Activated B cell treated with CpG ODN at 0.5 μM for 24 hours (primary cell): ENCODE results near the gene NIT1. TPM values are rescaled to one million over a fixed set of nuclear protein-coding genes. Genes with fewer than 3 reads are reported as not detected.

Experiments used
- ATAC-seq: fragments of 200-7000 bp; cut with Tn5 transposase; one replicate; pipeline ENCODE4 v1.10.0; 2021; ENCODE audit warnings: low read depth, mild to moderate bottlenecking, moderate library complexity
- CTCF ChIA-PET: fragments of 350-600 bp; sonication (Branson Sonifier 250); formaldehyde crosslinking; loops from one replicate; lab custom pipeline; 2021; ENCODE audit warnings: antibody characterized with exemption; lab: Charles Lee
- POLR2A ChIA-PET: fragments of 350-600 bp; sonication (Branson Sonifier 250); formaldehyde crosslinking; loops from one replicate; lab custom pipeline; 2021; ENCODE audit warnings: antibody characterized with exemption; lab: Charles Lee
- DNase-seq: peaks from one replicate; pipeline ENCODE4 v3.0.0; 2022
- H3K27ac Mint-ChIP-seq: one replicate; pipeline ENCODE4 v1.8.0; 2020; ENCODE audit warnings: mixed read lengths
- H3K27me3 Mint-ChIP-seq: one replicate; pipeline ENCODE4 v1.8.0; 2021; ENCODE audit warnings: mixed read lengths
- H3K36me3 Mint-ChIP-seq: one replicate; pipeline ENCODE4 v1.8.0; 2021; ENCODE audit warnings: low read depth, mixed read lengths
- H3K4me1 Mint-ChIP-seq: one replicate; pipeline ENCODE4 v1.8.0; 2021; ENCODE audit warnings: mixed read lengths
- H3K4me3 Mint-ChIP-seq: one replicate; pipeline ENCODE4 v1.8.0; 2020; ENCODE audit warnings: mild to moderate bottlenecking, mixed read lengths
- H3K9me3 Mint-ChIP-seq: one replicate; pipeline ENCODE4 v1.8.0; 2020; ENCODE audit warnings: mixed read lengths
- intact Hi-C: fragments of 100-400 bp; cut with micrococcal nuclease; formaldehyde crosslinking; loops from one replicate; pipeline ENCODE4 v1.15.1; 2024
- total RNA-seq: library from RNA; stranded (reverse); gene quantifications from 2 replicates; pipeline ENCODE4 v1.2.3, GENCODE V29; 2022
- TF ChIP-seq, protein P1 (sequence below): fragments of 200-600 bp; IDR thresholded peaks from one replicate; pipeline ENCODE4 v1.8.0; 2022; ENCODE audit warnings: antibody characterized with exemption, mild to moderate bottlenecking

The NIT1 gene
- total RNA-seq, 1 donor from 2014 or later, result 43.9 TPM

DNA sequence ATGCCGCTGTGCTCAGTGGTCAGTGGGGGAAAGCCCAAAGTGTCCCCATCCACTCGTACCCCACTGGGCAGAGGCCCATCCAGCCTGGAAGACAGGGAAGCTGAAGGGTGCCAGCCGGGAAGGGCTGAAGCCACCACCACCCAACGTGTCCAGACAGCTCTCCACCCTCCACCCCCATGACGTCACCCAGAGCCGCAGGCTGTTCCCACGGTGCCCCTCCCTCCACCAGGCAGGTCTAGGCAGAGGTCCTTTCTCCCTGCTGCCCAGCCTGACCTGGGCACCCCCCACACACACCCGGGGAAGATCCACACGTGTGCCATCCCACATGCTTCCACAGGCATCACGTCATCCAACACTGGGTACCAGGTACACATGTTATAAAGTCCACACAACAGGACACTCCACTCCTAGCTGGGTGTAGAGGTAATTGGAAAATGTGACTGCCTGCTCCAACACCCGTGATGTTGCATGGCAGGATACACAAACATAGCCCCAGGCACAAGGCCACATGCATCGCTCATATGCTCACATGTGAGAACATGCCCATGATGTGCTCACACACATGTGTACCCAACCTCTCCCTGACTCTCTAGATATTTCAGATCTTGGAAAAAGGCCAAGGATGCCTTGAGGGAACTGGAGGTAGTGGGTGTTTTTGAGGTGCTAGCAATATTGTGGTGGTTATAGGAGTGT, 43.1 kb upstream of the NIT1 start:
- TF ChIP-seq, protein P1, sequence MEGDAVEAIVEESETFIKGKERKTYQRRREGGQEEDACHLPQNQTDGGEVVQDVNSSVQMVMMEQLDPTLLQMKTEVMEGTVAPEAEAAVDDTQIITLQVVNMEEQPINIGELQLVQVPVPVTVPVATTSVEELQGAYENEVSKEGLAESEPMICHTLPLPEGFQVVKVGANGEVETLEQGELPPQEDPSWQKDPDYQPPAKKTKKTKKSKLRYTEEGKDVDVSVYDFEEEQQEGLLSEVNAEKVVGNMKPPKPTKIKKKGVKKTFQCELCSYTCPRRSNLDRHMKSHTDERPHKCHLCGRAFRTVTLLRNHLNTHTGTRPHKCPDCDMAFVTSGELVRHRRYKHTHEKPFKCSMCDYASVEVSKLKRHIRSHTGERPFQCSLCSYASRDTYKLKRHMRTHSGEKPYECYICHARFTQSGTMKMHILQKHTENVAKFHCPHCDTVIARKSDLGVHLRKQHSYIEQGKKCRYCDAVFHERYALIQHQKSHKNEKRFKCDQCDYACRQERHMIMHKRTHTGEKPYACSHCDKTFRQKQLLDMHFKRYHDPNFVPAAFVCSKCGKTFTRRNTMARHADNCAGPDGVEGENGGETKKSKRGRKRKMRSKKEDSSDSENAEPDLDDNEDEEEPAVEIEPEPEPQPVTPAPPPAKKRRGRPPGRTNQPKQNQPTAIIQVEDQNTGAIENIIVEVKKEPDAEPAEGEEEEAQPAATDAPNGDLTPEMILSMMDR, result no peak
- H3K4me3 Mint-ChIP-seq, result no peak overlapping the region
- no peak for DNase-seq
- ChIA-PET POLR2A (no interaction called here), CTCF (interaction anchor here (1.6 kb wide), 1 partner anchor 23 kb away, joined by 8 read pairs; no protein-coding TSS in a partner anchor)
- H3K36me3 Mint-ChIP-seq, result peaks cover under 1% of the 10 kb centered on the region
- H3K27me3 Mint-ChIP-seq, result peaks cover 2% of the 10 kb centered on the region
- no peak overlapping the region for H3K27ac Mint-ChIP-seq
- H3K4me1 Mint-ChIP-seq, result peaks cover 17% of the 10 kb centered on the region
- no peaks in the 10 kb centered on the region for H3K9me3 Mint-ChIP-seq
- no peak for ATAC-seq
- intact Hi-C loops, result no loop called here

DNA sequence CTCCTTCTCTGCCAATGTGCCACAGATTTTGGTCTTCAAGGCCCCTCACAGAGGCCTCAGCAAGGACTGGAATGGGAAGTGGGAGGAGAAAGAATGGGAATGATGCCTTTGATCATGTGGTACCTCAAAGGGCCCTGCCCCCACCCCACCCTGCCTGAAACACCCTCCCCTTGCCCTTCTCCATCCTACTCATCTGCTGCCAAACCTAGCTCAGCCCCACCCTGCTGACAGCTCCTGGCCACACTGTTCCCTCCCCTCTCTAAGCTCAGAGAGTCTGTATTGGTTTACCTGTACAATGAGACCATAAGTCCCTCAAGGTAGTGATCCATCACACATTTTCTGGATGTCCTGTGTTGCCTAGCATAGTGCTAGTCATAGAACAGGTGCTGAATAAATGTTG, 41.5 kb upstream of the NIT1 start:
- Mint-ChIP-seq H3K4me3 (no peak overlapping the region), H3K27me3 (peaks cover 2% of the 10 kb centered on the region), H3K27ac (no peak overlapping the region), H3K36me3 (no peaks in the 10 kb centered on the region), H3K4me1 (peaks cover 5% of the 10 kb centered on the region), H3K9me3 (no peaks in the 10 kb centered on the region)
- DNase-seq (no peak), ATAC-seq (no peak)
- POLR2A ChIA-PET, result interaction anchor here (0.7 to 1.8 kb wide), 2 partner anchors 21 to 107 kb away, joined by 3 to 7 read pairs; partner anchors contain the start of gene KLHDC9
- TF ChIP-seq, protein P1, result no peak
- intact Hi-C loops, result loop anchor here (2.0 kb wide), 1 partner anchor 14 kb away; no protein-coding TSS in a partner anchor
- CTCF ChIA-PET, result no interaction called here

DNA sequence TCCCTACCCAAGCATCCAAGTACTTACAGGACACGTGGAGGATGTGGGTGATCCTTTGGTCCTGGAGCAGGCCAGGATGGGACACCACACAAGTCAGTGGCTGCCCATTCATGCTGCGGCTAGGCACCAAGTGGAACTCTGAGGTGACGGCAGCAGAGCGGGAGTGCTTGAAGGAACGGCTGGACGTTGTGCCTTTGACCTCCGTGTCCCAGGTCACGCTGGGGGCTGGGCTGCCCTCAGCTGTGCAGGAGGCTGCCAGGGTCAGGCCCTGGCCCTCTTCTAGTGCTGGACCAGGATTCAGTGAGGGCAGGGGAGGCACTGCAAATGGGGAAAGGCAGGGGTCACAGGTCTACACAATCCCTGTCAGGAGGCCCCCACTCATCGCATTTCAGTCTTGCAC, 40.5 kb upstream of the NIT1 start:
- Mint-ChIP-seq H3K9me3 (no peaks in the 10 kb centered on the region), H3K27me3 (peaks cover 2% of the 10 kb centered on the region), H3K27ac (no peak overlapping the region), H3K4me3 (no peak overlapping the region), H3K36me3 (no peaks in the 10 kb centered on the region), H3K4me1 (no peaks in the 10 kb centered on the region)
- intact Hi-C loops, result loop anchor here (2.0 kb wide), 1 partner anchor 13 kb away; no protein-coding TSS in a partner anchor
- TF ChIP-seq, protein P1, result no peak
- CTCF ChIA-PET, result no interaction called here
- ATAC-seq, result no peak
- no peak for DNase-seq
- POLR2A ChIA-PET, result no interaction called here

DNA sequence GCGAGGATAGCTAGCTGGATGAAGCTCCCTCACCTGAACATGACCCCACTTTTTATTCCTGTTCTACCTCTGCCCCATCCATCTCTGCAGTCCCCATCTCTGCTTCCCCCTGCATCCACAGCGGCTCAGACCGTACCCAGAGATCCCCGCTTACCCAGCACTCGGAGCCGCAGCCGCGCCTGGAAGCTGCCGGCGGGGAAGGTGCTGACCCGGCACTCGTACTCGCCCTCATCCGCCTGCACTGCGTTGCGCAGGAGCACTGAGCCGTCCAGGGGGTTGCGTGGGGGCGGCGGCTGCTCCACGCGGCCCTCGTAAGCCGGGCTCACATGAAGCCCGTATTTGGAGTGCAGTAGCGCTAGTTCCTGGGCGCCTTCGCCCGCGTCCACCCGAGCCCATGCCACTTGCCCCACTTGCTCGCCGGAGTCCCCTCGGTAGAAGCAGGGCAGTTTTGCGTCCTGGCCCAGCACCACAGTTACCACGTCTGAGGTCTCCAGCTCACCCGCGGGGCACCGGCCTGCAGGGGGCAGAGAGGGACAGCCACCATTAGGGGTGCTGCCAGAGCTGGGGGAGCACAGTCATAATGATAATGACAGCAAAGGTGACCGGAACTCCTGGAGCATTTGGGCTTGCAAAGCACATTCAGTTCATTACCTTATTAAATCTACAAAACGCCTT, 38.3 kb upstream of the NIT1 start:
- ChIA-PET POLR2A (interaction anchor here (1.0 to 1.7 kb wide), 3 partner anchors 10 to 33 kb away, joined by 4 to 5 read pairs (median 5); partner anchors contain the start of gene ARHGAP30), CTCF (interaction anchor here (1.0 kb wide), 1 partner anchor 18 kb away, joined by 3 read pairs; no protein-coding TSS in a partner anchor)
- H3K4me3 Mint-ChIP-seq, result no peak overlapping the region
- no peak overlapping the region for H3K27ac Mint-ChIP-seq
- peaks cover 2% of the 10 kb centered on the region for H3K27me3 Mint-ChIP-seq
- DNase-seq (no peak), ATAC-seq (no peak)
- no peaks in the 10 kb centered on the region for H3K4me1 Mint-ChIP-seq
- no peaks in the 10 kb centered on the region for H3K9me3 Mint-ChIP-seq
- TF ChIP-seq, protein P1, result no peak
- H3K36me3 Mint-ChIP-seq, result no peaks in the 10 kb centered on the region
- intact Hi-C loops, result no loop called here
